ENCODE measurements around the gene EPAS1. TPM values are rescaled to one million over a fixed set of nuclear protein-coding genes. Genes with fewer than 3 reads are reported as not detected.

The EPAS1 gene
- total and polyA plus RNA-seq, 9 of the 15 experiments (the other 6 are each of a cell fraction or from before 2014, with no cell fraction given) = 0.25 to 11.2 (median 4.1) TPM

GRCh38 chr2:46297546-46298271 is 502 bp downstream of the EPAS1 start (continued):
- TF ChIP-seq MBD1 (CRISPR knock-in tag; IDR thresholded peaks at IDR 0.05) (no peak), ZBTB17 (CRISPR knock-in tag; IDR thresholded peaks at IDR 0.05) (no peak), ZNF280B (CRISPR knock-in tag; IDR thresholded peaks at IDR 0.05) (no peak), MED1 (CRISPR knock-in tag; IDR thresholded peaks at IDR 0.05; ENCODE audit: borderline replicate concordance) (no peak), ZNF699 (CRISPR knock-in tag; IDR thresholded peaks at IDR 0.05; ENCODE audit: insufficient replicate concordance) (no peak), EP300 (IDR thresholded peaks at IDR 0.05; ENCODE audit: low read length) (no peak), DACH1 (IDR thresholded peaks at IDR 0.05; ENCODE audit: partially characterized antibody) (peak; percentile 27), CCAR2 (IDR thresholded peaks at IDR 0.05; ENCODE audit: low read depth, low read length) (no peak), ZBTB9 (CRISPR knock-in tag; IDR thresholded peaks at IDR 0.05) (no peak), RBFOX2 (IDR thresholded peaks at IDR 0.05; ENCODE audit: low read depth, low read length) (peak; percentile 41), ARID1B (IDR thresholded peaks at IDR 0.05) (peak; percentile 32; the same call in 1 of the 2 replicates), SNIP1 (IDR thresholded peaks at IDR 0.05; ENCODE audit: low read depth) (no peak), ZBTB34 (CRISPR knock-in tag; IDR thresholded peaks at IDR 0.05) (no peak), GATAD2A (IDR thresholded peaks at IDR 0.05) (peak; percentile 76; the same call in 1 of the 2 replicates), CXXC5 (CRISPR knock-in tag; IDR thresholded peaks at IDR 0.05) (peak; percentile 39), KAT7 (CRISPR knock-in tag; IDR thresholded peaks at IDR 0.05; ENCODE audit: borderline replicate concordance) (no peak), ETV5 (CRISPR knock-in tag; IDR thresholded peaks at IDR 0.05; ENCODE audit: low read depth) (peak; percentile 61; the same call in 1 of the 2 replicates), NFIC (IDR thresholded peaks at IDR 0.05) (no peak), ESRRA (IDR thresholded peaks at IDR 0.05; ENCODE audit: borderline replicate concordance, low read depth) (0 out of 2 replicates have a peak, but pooled peaks have one; percentile 9), ZNF184 (CRISPR knock-in tag; IDR thresholded peaks at IDR 0.05) (no peak), MAFF (IDR thresholded peaks at IDR 0.05; ENCODE audit: low read length) (no peak), EGR1 (conservative IDR thresholded peaks at IDR 0.05) (peak; percentile 99), CGGBP1 (CRISPR knock-in tag; IDR thresholded peaks at IDR 0.05) (no peak), RBBP5 (IDR thresholded peaks at IDR 0.05; ENCODE audit: borderline replicate concordance, insufficient read depth, low read length, poor library complexity, severe bottlenecking) (peak; percentile 18)
